Breast epithelium (tissue), 4 donors: ENCODE results near the gene CDH13. TPM values are rescaled to one million over a fixed set of nuclear protein-coding genes. Genes with fewer than 3 reads are reported as not detected.

Source experiments
- DNase-seq, 2 donors: peaks; one replicate each; pipeline ENCODE4 v3.0.0-alpha.2; 2019; ENCODE audit warnings: low spot score in 2 of 2
- H3K27ac ChIP-seq, 2 donors: fragments of 200-600 bp; sonication (generic) in 1 of 2; one replicate each; pipeline ENCODE4 v1.5.1; 2016 to 2019; ENCODE audit warnings: mild to moderate bottlenecking in 1 of 2
- H3K27me3 ChIP-seq, 2 donors: fragments of 200-600 bp; sonication (generic) in 1 of 2; one replicate each; pipeline versions ENCODE4 v1.5.1 to v1.6.0; 2017 to 2019; ENCODE audit warnings: control low read depth in 1 of 2, mild to moderate bottlenecking in 1 of 2
- H3K36me3 ChIP-seq: fragments of 200-600 bp; one replicate; pipeline ENCODE4 v1.5.1; 2019
- H3K4me1 ChIP-seq, 2 donors: fragments of 200-600 bp; sonication (generic); one replicate each; pipeline ENCODE4 v1.5.1; 2016 to 2019; ENCODE audit warnings: control low read depth in 1 of 2
- H3K4me3 ChIP-seq, 3 donors: fragments of 200-600 bp; sonication (generic); 1 replicate in 2 of 3; 2 replicates in 1 of 3; pipeline ENCODE4 v1.5.1; 2016 to 2019; ENCODE audit warnings: mild to moderate bottlenecking in 3 of 3, moderate library complexity in 2 of 3
- H3K9me3 ChIP-seq, 2 donors: fragments of 200-600 bp; sonication (generic) in 1 of 2; one replicate each; pipeline ENCODE4 v1.5.1; 2016 to 2019; ENCODE audit warnings: control low read depth in 1 of 2
- CTCF ChIP-seq, 3 donors: fragments of 450-650 bp; IDR thresholded peaks; one replicate each; pipeline ENCODE4 v1.5.1; 2016 to 2017; ENCODE audit warnings: antibody characterized with exemption in 3 of 3, mild to moderate bottlenecking in 3 of 3, moderate library complexity in 3 of 3
- POLR2A ChIP-seq: fragments of 450-650 bp; IDR thresholded peaks from one replicate; pipeline ENCODE4 v1.6.1; 2016; ENCODE audit warnings: antibody characterized with exemption, mild to moderate bottlenecking, moderate library complexity
- POLR2AphosphoS5 ChIP-seq, 3 donors: sonication (generic); formaldehyde crosslinking; IDR thresholded peaks; one replicate each; pipeline ENCODE4 v1.6.1; 2017; ENCODE audit warnings: antibody characterized with exemption in 3 of 3
- intact Hi-C: fragments of 100-400 bp; cut with DNase I; formaldehyde crosslinking; loops from one replicate; pipeline ENCODE4 v1.15.1; 2023; ENCODE audit warnings: low total_unique reads
- total RNA-seq, 3 donors: library from RNA; depleted of rRNA; stranded (reverse); fragments of >200 nt; gene quantifications; one replicate each; pipeline ENCODE4 v1.1.0, GENCODE V29; 2016

CDH13 gene
- total RNA-seq, 3 donors from 2014 or later = 6.0 to 13.1 (median 11.5) TPM

GRCh38 chr16:83390759-83391158 is 764.0 kb downstream of the CDH13 start:
- Histone ChIP-seq H3K4me3 (no peak overlapping the region), H3K36me3 (no peaks in the 10 kb centered on the region), H3K4me1 (no peaks in the 10 kb centered on the region), H3K9me3 (no peaks in the 10 kb centered on the region), H3K27me3 (no peaks in the 10 kb centered on the region), H3K27ac (no peak overlapping the region)
- TF ChIP-seq POLR2A = no peak
- no peak for TF ChIP-seq CTCF (IDR thresholded peaks at IDR 0.05)
- TF ChIP-seq POLR2AphosphoS5 (IDR thresholded peaks at IDR 0.05) = no peak
- DNase-seq = no peak
- intact Hi-C loops = no loop called here

- Histone ChIP-seq H3K27me3 (no peaks in the 10 kb centered on the region), H3K4me3 (no peak overlapping the region), H3K4me1 (no peaks in the 10 kb centered on the region), H3K36me3 (no peaks in the 10 kb centered on the region), H3K27ac (no peak overlapping the region), H3K9me3 (no peaks in the 10 kb centered on the region)
- intact Hi-C loops = no loop called here
- TF ChIP-seq CTCF (IDR thresholded peaks at IDR 0.05) (no peak), POLR2AphosphoS5 (IDR thresholded peaks at IDR 0.05) (no peak), POLR2A (no peak)
- DNase-seq = no peak
Observed at GRCh38 chr16:83392743-83393142, 766.0 kb downstream of the CDH13 start.

- Histone ChIP-seq H3K36me3 (no peaks in the 10 kb centered on the region), H3K4me1 (no peaks in the 10 kb centered on the region), H3K9me3 (no peaks in the 10 kb centered on the region), H3K27ac (no peak overlapping the region), H3K4me3 (no peak overlapping the region), H3K27me3 (no peaks in the 10 kb centered on the region)
- TF ChIP-seq POLR2A (no peak), CTCF (IDR thresholded peaks at IDR 0.05) (no peak), POLR2AphosphoS5 (IDR thresholded peaks at IDR 0.05) (no peak)
- intact Hi-C loops = no loop called here
- no peak for DNase-seq
Observed at GRCh38 chr16:83393196-83393981, 766.6 kb downstream of the CDH13 start.

GRCh38 chr16:83397601-83398291 is 771.0 kb downstream of the CDH13 start:
- H3K4me3 ChIP-seq = no peak overlapping the region

More at GRCh38 chr16:83397601-83398291, 771.0 kb downstream of the CDH13 start:
- Histone ChIP-seq H3K27me3 (peaks cover 0 to 1% of the 10 kb centered on the region in 2 donors), H3K4me1 (no peaks in the 10 kb centered on the region), H3K36me3 (no peaks in the 10 kb centered on the region), H3K9me3 (no peaks in the 10 kb centered on the region), H3K27ac (no peak overlapping the region)
- TF ChIP-seq POLR2A (no peak), CTCF (IDR thresholded peaks at IDR 0.05) (no peak), POLR2AphosphoS5 (IDR thresholded peaks at IDR 0.05) (no peak)
- intact Hi-C loops = no loop called here
- DNase-seq = no peak
